ENCODE data around the gene HDAC4. TPM values are rescaled to one million over a fixed set of nuclear protein-coding genes. Genes with fewer than 3 reads are reported as not detected.

Gene HDAC4
- total RNA-seq, 1 donor from 2014 or later = 76.6 TPM

- no peak for DNase-seq (ENCODE audit: extremely low spot score in 2 of 2)
- peak overlapping the region; percentile 87 for H3K27ac ChIP-seq
- TF ChIP-seq POLR2A (IDR thresholded peaks at IDR 0.05) (peak in 1 of 2 donors; percentile 17), CTCF (IDR thresholded peaks at IDR 0.05) (no peak), POLR2AphosphoS5 (IDR thresholded peaks at IDR 0.05; ENCODE audit: insufficient read depth in 1 of 2, low read depth in 1 of 2) (peak; percentile 9 to 45)
- H3K36me3 ChIP-seq = no peaks in the 10 kb centered on the region
- no peaks in the 10 kb centered on the region for H3K27me3 ChIP-seq
- intact Hi-C loops (cut with DNase I) = no loop called here
- H3K4me1 ChIP-seq = peaks cover 73% of the 10 kb centered on the region
- H3K9me3 ChIP-seq = no peaks in the 10 kb centered on the region
- peak overlapping the region; percentile 45 to 48 for H3K4me3 ChIP-seq
Measured at GRCh38 chr2:239308661-239309397, 92.0 kb downstream of the HDAC4 start.

- Histone ChIP-seq H3K4me3 (peak overlapping the region; percentile 45 to 48), H3K27ac (peak overlapping the region; percentile 87), H3K4me1 (peaks cover 80% of the 10 kb centered on the region), H3K9me3 (no peaks in the 10 kb centered on the region), H3K27me3 (no peaks in the 10 kb centered on the region), H3K36me3 (no peaks in the 10 kb centered on the region)
- TF ChIP-seq POLR2A (IDR thresholded peaks at IDR 0.05) (no peak), POLR2AphosphoS5 (IDR thresholded peaks at IDR 0.05; ENCODE audit: insufficient read depth in 1 of 2, low read depth in 1 of 2) (no peak), CTCF (IDR thresholded peaks at IDR 0.05) (no peak)
- DNase-seq (ENCODE audit: extremely low spot score in 2 of 2) = no peak
- intact Hi-C loops (cut with DNase I) = no loop called here
Measured at GRCh38 chr2:239307921-239308613, 92.8 kb downstream of the HDAC4 start.

- Histone ChIP-seq H3K36me3 (no peaks in the 10 kb centered on the region), H3K27ac (peak overlapping the region; percentile 87), H3K4me3 (no peak overlapping the region), H3K27me3 (no peaks in the 10 kb centered on the region), H3K4me1 (peaks cover 82% of the 10 kb centered on the region), H3K9me3 (no peaks in the 10 kb centered on the region)
- no peak for DNase-seq (ENCODE audit: extremely low spot score in 2 of 2)
- intact Hi-C loops (cut with DNase I) = no loop called here
- TF ChIP-seq POLR2AphosphoS5 (IDR thresholded peaks at IDR 0.05; ENCODE audit: insufficient read depth in 1 of 2, low read depth in 1 of 2) (no peak), CTCF (IDR thresholded peaks at IDR 0.05) (no peak), POLR2A (IDR thresholded peaks at IDR 0.05) (no peak)
Measured at GRCh38 chr2:239307221-239307569, 93.6 kb downstream of the HDAC4 start.

- intact Hi-C loops (cut with DNase I) = no loop called here
Measured at GRCh38 chr2:239306274-239307220, 94.3 kb downstream of the HDAC4 start.

More at GRCh38 chr2:239306274-239307220, 94.3 kb downstream of the HDAC4 start:
- Histone ChIP-seq H3K4me1 (peaks cover 77% of the 10 kb centered on the region), H3K27ac (peak overlapping the region; percentile 87), H3K4me3 (no peak overlapping the region), H3K36me3 (no peaks in the 10 kb centered on the region), H3K27me3 (no peaks in the 10 kb centered on the region), H3K9me3 (no peaks in the 10 kb centered on the region)
- no peak for DNase-seq (ENCODE audit: extremely low spot score in 2 of 2)
- TF ChIP-seq CTCF (IDR thresholded peaks at IDR 0.05) = no peak
- TF ChIP-seq POLR2A (IDR thresholded peaks at IDR 0.05) = no peak
- no peak for TF ChIP-seq POLR2AphosphoS5 (IDR thresholded peaks at IDR 0.05; ENCODE audit: insufficient read depth in 1 of 2, low read depth in 1 of 2)
